GM10847 (cell line): ENCODE results near the gene MRFAP1L1.

Source experiments
- POLR2A ChIP-seq: IDR thresholded peaks from 2 replicates; pipeline ENCODE4 v1.6.1; 2011; ENCODE audit not compliant: insufficient read length; ENCODE audit errors: extremely low read depth

Gene MRFAP1L1

DNA sequence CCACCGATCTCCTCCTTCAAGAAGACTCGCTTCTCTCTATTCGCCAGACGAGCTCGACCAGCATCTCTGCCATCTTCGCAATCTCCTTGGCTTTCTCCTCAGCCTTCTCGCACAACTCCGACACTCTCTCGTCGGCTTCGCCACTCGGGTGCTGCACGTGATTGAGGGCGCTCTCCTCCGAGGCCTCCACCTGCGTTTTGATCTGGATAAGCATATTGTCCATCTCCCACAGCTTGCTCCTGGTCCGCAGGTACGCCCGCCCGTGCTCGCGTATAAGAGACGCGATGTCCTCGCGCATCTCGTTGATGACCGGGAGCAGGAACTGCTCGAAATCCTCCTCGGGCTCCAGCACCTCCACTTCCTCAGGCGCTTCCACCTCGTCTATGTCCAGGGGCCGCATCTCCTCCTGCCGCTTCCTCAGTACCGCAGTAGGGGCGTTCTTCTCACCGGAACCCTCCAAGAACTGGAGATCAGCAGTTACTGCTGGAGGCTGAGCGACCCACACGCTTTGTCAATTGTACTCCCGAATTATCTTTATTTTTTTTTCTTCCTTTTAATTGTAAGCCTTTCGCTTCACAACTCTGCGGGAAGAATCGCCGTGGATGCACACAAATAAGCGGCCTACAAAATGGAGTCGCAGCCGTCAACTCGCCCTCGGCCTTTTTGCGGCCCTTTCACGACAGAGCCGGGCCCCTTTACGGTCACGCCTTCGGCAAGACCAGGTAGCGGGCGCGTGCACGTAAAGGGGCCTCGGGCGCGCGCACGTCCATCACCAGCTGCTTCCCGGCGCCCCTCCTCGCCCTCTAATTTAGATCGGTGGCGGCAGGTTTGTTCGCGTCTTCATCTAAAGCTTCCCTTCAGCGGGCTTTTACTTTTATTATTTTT is at the start of gene MRFAP1L1:
Gene MRFAP1L1 (minus strand): TSS at position 636 of the 885 bp plus-strand sequence. CDS start 236 bp downstream, at position 400.
- TF ChIP-seq POLR2A: peak; percentile 47

DNA sequence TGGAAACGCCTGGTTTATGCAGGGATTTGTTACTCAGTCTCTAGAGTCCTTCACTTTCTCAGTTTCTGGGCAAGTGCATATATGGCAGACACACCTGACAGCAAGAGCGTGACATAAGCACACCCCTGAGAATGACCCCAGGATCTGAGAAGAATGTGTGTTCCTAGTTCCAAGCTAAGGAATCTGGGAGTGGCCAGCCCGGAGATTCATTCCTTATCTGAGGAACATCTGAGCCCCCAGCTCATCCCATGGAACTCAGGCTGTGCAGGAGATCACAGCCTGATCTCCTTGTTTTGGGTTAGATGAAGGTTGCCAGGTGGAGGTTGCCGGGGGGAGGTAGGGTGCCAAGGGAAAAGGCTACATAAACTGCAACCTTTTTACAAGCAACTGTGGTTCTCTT is 49.1 kb upstream of the MRFAP1L1 start:
- no peak for TF ChIP-seq POLR2A

DNA sequence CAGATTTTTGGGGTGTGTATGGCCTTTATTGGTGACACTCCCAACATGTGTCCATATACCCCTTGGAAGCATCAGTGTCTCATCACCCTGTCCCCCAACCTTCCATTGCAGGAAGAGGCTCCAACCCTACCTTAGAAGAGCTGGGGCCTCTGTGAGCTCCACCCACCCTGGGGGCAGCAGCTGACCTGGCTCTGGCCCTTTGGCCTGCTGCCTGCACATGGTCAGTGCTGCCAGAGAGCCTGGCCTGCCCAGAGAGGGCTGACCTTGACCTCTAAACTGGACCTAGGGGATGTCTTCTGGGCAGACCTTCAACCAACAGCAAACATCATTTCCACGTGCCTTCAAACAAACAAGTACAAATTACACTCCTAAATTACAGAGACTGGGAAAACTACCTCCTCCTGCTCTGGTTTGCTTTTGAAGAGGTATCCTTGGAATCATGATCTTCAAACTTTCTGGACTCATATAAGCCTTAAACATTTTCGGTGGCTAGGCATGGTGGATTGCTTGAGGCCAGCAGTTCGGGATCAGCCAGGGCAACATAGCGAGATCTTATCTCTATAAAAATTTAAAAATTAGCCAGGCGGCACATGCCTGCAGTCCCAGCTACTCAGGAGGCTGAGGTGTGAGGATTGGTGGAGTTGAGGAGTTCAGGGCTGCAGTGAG is 45.6 kb upstream of the MRFAP1L1 start:
- TF ChIP-seq POLR2A: no peak

DNA sequence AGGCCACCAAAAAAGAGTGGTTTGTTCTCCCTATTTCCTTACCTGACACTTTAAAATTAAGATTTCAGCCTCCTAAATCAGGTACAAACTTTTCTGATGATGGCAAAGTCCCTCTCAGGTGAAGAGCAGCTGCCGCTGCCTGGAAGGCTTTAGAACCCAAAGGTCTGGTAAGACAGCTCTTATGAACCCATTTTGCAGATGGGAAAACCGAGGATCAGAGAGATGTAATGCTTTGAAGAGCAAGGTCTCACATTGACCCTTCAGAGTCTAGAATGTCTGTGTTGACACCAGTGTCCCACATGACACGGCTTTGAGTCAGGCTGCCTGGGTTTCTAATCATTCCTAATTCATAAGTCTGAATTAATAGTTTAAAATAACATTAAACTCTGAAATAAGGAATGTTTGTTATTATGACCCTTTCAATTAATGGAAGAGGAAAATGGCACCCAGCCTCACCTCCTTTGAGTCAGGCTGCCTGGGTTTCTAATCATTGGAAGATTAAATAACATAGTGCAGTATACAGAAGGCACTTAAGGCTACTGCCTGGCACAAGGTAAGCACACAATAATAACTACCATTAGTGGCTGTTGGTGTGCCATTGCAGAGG is 44.9 kb upstream of the MRFAP1L1 start:
- TF ChIP-seq POLR2A: no peak

DNA sequence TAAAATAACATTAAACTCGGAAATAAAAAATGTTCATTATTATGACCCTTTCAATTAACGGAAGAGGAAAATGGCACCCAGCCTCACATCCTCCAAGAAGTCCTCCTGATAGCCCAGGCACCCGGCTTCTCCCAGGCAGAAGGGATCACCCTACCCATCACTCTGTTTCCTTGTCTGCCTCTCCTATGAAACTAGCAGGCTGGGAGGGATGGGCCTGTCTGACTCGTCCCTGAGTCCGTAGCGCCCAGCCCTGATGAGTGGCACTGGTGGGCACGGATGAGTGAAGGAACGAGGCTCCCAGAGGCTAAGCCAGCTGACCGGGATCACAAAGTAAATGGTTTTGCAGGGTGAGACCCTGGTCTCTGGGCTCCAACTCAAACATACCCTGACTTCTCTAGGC is 44.2 kb upstream of the MRFAP1L1 start:
- no peak for TF ChIP-seq POLR2A

DNA sequence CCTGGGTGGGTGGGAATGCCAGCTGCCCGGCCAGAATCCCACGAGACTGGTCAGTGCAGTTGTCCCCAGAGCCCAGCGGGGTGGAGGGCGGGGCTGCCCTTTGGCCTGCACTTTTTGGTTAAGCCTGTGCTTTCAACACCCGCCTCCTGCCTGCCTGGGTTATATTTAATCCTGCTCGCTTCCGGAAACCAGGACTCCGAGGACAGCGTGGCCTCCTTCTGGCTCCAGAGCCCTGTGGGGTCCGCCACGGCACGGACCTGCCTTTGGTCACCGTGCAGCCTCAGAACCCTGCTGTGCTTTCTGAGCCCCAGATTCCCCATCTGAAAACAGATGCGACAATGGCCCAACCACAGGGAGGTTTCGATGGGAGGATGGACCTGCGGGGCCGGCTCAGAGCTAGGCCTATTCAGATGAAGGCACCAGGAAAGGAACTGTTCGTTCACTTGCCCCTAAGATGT is 43.5 kb upstream of the MRFAP1L1 start:
- no peak for TF ChIP-seq POLR2A

DNA sequence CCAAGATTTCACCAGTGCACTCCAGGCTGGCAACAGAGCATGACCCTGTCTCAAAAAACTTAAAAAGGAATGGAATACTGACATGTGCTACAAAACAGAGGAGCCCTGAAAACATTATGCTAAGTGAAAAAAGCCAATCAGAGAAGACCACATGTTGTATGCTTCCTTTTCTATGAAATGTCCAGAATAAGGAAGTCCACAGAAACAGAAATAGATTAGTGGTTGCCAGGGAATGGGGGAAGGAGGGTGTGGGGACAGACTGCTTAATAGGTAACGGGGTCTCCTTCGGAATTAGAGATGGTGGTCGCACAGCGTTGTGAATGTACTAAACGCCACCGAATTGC is 42.8 kb upstream of the MRFAP1L1 start:
- no peak for TF ChIP-seq POLR2A

DNA sequence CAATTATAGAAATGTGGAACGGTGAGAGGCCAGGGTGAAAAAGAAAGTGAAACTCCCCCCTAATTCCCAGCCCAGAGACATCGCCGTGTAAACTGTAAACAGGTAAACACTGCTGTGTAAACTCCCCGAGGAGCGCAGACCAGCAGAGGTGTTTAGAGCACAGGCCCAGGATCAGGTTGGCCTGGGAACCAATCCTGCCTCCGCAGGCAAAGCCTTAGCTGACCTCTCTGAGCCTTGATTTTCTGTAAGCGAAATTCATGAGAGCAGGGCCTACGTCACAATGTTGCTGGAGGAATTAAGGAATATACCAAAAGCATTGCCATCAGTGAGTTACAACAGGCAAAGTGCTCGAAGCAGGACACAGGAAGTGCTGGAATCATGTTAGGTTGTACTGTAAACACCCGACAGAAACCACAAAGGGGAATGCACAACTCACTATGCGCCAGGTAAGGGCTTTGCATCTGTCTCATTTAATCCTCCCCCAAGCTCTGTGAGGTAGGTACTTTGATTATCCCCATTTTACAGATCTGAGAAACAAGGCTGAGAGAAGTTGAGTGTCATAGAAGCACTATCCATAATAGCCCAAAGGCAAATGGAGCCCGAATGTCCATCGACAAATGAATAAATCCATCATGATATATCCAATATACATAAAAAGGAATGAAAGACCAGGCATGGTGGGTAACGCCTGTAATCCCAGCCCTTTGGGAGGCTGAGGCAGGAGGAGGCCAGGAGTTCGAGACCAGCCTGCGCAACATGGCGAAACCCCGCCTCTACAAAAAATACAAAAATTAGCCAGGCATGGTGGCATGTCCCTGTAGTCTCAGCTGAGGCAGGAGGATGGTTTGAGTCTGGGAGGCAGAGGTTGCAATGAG is 42.2 kb upstream of the MRFAP1L1 start:
- TF ChIP-seq POLR2A: no peak

DNA sequence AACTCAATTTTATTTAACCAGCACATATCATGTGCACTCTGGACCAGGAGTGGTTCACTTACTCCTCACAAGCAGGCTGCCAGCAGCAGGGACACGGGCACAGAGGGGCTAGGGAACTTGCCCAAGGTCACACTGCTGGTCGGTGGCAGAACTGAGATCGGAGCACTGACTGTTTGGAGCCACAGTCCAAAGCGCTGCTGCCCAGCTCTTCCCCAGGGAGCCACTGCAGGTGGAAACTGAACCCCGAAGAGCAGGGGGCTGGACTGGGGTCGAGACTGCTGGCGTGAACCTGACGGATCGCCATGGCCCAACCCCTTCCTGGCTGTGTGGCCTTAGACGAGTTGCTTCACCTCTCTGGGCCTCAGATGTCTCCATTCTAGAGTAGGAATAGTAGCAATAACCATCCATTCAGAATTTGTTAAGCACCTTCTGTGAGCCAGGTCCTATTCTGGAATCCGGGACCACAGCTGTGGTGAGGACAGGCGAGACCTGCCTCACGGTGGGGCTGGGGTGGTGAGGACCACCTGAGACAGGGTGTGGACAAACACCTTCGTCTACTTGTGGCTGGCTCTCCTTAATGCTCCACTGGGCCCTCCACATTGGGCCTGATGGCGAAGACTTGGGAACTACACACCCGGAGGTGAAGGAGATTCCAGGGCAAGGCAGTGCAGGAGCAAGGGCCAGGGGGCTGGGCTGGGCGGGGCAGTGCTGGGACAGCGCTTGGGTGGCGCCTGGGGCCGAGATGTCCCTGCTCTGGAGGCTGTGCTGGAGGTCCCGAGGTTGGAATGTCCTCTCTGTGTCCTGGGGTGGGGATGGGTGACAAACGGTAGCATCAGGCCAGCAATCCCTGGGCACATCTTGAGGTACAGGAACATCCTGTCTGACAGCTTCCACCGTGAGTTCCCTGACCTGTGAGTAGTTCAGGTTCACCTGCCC is 40.9 kb upstream of the MRFAP1L1 start:
- no peak for TF ChIP-seq POLR2A

DNA sequence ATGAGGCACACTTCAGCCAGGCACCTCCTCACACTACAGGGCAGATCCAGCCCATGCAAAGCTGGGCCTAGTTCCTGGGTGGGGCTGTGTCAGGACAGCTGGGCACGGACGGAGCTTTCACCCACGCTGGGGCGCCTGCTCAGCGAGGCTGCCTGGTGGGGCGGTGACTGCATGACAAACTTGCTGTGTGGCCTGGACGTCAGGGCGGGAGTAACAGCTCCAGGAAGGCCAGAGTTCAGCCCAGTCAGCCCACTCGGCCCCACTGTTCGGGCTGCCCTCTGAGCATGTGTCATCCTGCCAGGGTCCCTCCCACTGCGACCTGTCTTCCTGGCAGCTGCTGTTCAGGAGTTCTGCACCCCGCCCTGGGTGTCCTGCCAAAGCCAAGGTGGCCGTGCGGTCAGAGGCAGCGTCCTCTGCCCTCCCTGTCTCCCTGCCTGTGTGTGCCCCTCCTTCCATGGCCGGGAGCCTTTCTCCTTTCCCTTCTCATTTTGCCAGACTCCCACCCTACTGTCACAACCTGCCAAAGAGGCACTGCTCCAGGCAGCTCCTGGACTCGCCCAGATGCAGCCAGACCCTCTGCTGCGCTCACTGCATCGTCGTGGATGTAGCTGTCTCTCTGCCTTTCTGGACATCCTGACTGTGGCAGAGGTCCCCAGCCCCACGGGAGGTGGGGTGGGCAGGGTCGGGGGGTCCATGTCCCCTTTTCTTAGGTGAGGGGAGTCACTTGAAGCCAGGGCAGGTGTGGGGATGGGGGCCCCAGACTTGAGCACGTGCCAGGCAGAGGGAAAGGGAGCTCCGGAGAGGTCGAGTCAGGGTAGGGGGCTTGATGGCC is 39.9 kb upstream of the MRFAP1L1 start:
- no peak for TF ChIP-seq POLR2A

DNA sequence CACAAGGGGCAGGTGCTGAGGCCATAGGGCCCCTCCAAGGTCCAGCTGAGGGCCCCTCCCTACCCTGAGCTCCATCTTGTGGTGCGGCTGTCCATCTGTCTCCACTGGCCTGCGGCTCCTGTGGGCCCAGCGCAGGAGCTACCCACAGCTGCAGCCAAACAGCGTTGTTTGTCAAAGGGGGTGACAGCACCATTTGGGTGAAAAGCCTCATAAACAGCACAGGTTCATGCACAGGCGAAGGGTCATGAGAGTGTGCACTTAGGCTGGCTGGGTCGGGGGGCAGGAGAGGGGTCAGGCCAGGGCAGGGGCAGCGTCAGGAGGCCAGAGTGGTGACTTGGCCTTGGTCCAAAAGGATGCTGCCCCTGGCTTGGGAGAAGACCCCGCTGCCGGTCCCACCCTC is 38.6 kb upstream of the MRFAP1L1 start:
- TF ChIP-seq POLR2A: no peak

DNA sequence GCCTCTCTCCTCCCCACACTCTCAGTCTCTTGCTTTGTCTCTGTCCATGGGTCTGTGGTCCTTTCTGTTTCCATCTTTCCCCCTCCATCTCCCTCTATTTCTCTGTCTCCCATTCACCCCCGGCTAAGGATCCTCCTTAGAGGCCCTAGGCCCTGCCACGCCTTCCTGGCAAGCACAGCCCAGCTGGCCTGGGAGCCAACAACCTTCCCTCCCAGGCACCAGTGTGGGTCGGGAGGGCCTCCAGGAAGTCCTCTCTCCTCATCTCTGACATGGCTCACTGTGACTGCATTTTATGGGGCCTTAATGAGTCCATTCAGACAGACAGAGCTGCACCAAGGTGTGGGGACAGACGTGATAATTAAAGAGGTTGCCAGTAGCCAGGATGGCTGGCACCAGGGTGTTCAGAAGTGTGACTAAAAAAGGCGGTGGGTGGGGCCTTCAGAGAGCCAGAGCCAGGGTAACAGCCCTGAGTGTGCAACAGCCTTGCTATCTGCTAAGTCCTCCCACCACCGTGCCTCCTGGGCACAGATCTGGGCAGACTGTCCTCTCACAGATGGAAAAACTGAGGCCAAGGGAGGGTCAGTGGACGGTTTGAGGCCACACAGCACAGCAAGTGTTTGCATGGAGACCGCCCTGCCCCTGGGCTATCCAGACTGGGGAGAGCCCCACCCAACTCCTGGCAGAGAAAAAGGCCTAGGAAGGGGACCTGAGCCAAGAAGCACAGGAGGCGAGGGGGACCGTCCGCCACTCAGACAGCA is 37.8 kb upstream of the MRFAP1L1 start:
- no peak for TF ChIP-seq POLR2A

DNA sequence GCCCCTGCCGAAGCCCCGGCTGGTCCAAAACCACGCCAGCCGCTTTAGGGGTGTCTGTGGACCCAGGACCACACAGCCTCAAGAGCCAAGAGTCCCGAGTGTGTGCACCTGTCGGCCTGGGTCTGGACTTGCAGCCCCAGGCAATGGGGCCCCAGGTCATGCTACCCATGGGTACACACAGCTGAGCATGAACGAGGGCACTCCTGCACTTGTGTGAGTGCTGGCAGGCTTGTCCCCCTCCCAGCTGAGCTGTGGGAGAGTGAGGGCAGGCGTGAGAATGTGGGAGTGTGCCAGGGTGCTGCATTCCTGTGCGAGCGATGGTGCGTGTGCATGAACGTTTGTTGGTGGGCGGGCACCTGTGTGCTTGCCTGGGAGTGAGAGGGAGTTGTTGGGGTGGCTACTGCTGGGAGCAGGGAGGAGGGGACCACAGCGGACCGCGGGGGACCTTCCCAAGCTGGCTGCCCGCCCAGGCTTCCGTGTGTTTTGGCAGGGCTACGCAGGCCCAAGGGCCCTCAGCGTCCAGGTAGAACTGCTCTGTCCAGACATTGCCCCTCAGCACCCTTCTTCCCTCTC is 37.1 kb upstream of the MRFAP1L1 start:
- no peak for TF ChIP-seq POLR2A
